Gastroesophageal sphincter (tissue), 3 donors: ENCODE data around the gene CFAP46.

Experiments
- CTCF ChIP-seq, 4 experiments: fragments of 200-600 bp in 2 of 4; fragments of 450-650 bp in 2 of 4; sonication (generic) in 1 of 4; IDR thresholded peaks; one replicate each; pipeline ENCODE4 v1.5.1; 2017 to 2019; ENCODE audit warnings: antibody characterized with exemption in 4 of 4, mild to moderate bottlenecking in 2 of 4, moderate library complexity in 2 of 4
- EP300 ChIP-seq: sonication (generic); formaldehyde crosslinking; IDR thresholded peaks from one replicate; pipeline ENCODE4 v1.6.1; 2017; ENCODE audit warnings: antibody characterized with exemption, mild to moderate bottlenecking
- POLR2A ChIP-seq, 2 donors: fragments of 450-650 bp; IDR thresholded peaks; one replicate each; pipeline ENCODE4 v1.6.1; 2017; ENCODE audit warnings: antibody characterized with exemption in 2 of 2, mild to moderate bottlenecking in 2 of 2, moderate library complexity in 1 of 2
- POLR2AphosphoS5 ChIP-seq: sonication (generic); formaldehyde crosslinking; IDR thresholded peaks from one replicate; pipeline ENCODE4 v1.6.1; 2017; ENCODE audit warnings: antibody characterized with exemption

- TF ChIP-seq CTCF (IDR thresholded peaks at IDR 0.05) (no peak), POLR2A (IDR thresholded peaks at IDR 0.05) (no peak), POLR2AphosphoS5 (no peak), EP300 (no peak)
Measured at GRCh38 chr10:132796846-132797245, 145.5 kb downstream of the CFAP46 start.
